Measurements from ENCODE around the gene CDC42EP4. TPM values are rescaled to one million over a fixed set of nuclear protein-coding genes. Genes with fewer than 3 reads are reported as not detected.
"Not testable (repeated sequence)": the region's sequence is repeated elsewhere in the genome, so short reads cannot be mapped to it uniquely, and the experiment has no call there.

The CDC42EP4 gene
- total RNA-seq, 5 donors from 2014 or later (not counting 1 experiment from before 2014, with no cell fraction given): 1.1 to 3.7 (median 1.3) TPM

DNA sequence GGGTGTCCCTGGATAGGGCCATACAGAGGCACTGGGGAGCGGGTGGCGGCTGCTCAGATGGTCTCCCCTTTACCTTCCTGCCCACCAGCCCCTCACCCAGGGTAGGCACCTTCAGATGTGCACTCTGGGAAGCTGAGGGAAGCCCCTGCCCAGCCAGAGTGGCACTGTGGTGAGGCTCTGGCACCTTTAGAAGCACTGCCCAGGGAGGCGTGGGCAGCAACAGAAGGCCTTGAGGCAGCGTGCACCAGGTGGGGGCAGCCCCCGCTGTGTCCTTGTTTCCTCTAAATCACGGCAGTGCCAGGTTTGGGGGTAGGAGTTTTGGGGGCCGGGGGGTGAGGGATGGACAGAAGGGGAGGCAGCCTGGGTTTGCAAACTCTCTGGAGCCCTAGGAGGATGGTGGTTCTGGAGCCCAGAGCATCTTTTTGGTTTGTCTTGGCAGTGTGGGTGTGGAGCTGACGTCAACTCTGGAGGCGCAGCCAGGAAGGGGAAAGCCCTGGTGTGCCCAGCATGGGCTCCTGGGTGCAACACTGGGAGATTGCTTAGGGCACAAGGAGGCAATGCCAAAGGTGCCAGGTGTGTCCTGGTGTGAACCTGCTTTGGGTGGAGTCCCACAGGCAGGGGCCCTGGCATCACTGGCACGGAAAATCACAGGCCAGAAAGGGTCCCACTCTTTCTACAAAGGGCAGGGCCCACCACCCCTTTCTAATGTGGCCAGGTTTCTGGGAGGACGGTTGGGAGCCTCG, 23.1 kb upstream of the CDC42EP4 start:
- no peaks in the 10 kb centered on the region for H3K4me1 Mint-ChIP-seq
- H3K27me3 ChIP-seq (replicated peaks in 1 of 2; ENCODE audit: control insufficient read depth in 2 of 2, extremely low read depth in 1 of 2, insufficient read depth in 2 of 2, low read length in 1 of 2): peaks cover 0 to 3% of the 10 kb centered on the region in 2 experiments
- no peaks in the 10 kb centered on the region for H3K36me3 ChIP-seq (ENCODE audit: control insufficient read depth in 2 of 2, extremely low read depth in 1 of 2, insufficient read depth in 1 of 2, low read length in 1 of 2)
- WGBS (ENCODE audit: insufficient coverage): 71% methylated on average over 11 of the region's 12 CpGs
- POLR2A ChIA-PET: no interaction called here
- H3K4me3 ChIP-seq (ENCODE audit: control insufficient read depth in 1 of 2, extremely low read depth in 1 of 2, low read length in 1 of 2): no peak overlapping the region
- no peaks in the 10 kb centered on the region for H3K4me1 ChIP-seq (ENCODE audit: control insufficient read depth in 1 of 2, extremely low read depth in 1 of 2, insufficient read depth in 2 of 2, low read length in 2 of 2)
- no peak for ATAC-seq (replicated peaks in 1 of 4)
- H3K9me3 Mint-ChIP-seq: no peaks in the 10 kb centered on the region
- CTCF ChIA-PET: no interaction called here
- no peak overlapping the region for H3K27ac ChIP-seq (ENCODE audit: low read length)
- no peak overlapping the region for H3K4me3 Mint-ChIP-seq
- no peak for DNase-seq
- H3K36me3 Mint-ChIP-seq: no peaks in the 10 kb centered on the region
- H3K27ac Mint-ChIP-seq: no peak overlapping the region
- H3K9me3 ChIP-seq: no peaks in the 10 kb centered on the region
- H3K27me3 Mint-ChIP-seq: peaks cover 2 to 4% of the 10 kb centered on the region in 2 donors

DNA sequence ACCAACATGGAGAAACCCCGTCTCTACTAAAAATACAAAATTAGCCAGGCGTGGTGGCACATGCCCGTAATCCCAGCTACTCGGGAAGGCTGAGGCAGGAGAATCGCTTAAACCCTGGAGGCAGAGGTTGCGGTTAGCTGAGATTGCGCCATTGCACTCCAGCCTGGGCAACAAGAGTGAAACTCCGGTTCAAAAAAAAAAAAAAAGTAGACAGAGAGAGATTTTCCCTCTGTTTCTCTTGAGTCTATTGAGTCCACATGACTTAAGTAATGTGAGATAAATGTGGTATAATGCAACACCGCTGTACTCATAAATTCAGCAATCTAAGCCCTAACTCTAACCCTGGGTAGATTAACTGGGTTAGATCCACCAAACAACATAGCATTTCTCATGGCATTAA, 21.6 kb upstream of the CDC42EP4 start:
- CTCF ChIA-PET; POLR2A ChIA-PET; H3K36me3 Mint-ChIP-seq; H3K9me3 Mint-ChIP-seq; H3K36me3 ChIP-seq (ENCODE audit: control insufficient read depth in 2 of 2, extremely low read depth in 1 of 2, insufficient read depth in 1 of 2, low read length in 1 of 2); H3K4me1 ChIP-seq (ENCODE audit: control insufficient read depth in 1 of 2, extremely low read depth in 1 of 2, insufficient read depth in 2 of 2, low read length in 2 of 2); H3K4me3 ChIP-seq (ENCODE audit: control insufficient read depth in 1 of 2, extremely low read depth in 1 of 2, low read length in 1 of 2); H3K4me3 Mint-ChIP-seq; H3K4me1 Mint-ChIP-seq; ATAC-seq (replicated peaks in 1 of 4); DNase-seq; H3K27me3 Mint-ChIP-seq; H3K27ac Mint-ChIP-seq; H3K27ac ChIP-seq (ENCODE audit: low read length); H3K9me3 ChIP-seq: not testable (repeated sequence)
- H3K27me3 ChIP-seq (replicated peaks in 1 of 2; ENCODE audit: control insufficient read depth in 2 of 2, extremely low read depth in 1 of 2, insufficient read depth in 2 of 2, low read length in 1 of 2): peaks cover 0 to 12% of the 10 kb centered on the region in 2 experiments
- WGBS (ENCODE audit: insufficient coverage): 98% methylated on average over 7 of the region's 9 CpGs

DNA sequence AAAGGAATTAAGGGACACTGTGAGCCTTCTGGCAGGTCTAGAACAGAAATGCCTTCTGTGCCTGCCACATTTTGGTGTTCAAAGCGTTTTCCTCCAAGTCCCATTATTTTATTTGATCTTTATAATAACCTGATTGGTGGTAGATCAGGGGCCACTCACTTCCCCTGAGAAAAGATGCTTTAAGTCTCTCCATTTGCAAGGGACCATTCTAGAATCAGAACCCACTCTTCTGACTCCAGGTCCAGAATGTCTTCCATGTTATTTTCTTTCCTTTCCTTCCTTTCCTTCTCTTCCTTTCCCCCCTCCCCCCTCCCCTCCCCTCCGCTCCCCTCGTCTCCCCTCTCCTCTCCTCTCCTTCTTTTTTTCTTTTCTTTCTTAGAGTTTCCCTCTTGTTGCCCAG, 19.3 kb upstream of the CDC42EP4 start:
- Histone ChIP-seq H3K4me1 (ENCODE audit: control insufficient read depth in 1 of 2, extremely low read depth in 1 of 2, insufficient read depth in 2 of 2, low read length in 2 of 2) (no peaks in the 10 kb centered on the region), H3K27me3 (replicated peaks in 1 of 2; ENCODE audit: control insufficient read depth in 2 of 2, extremely low read depth in 1 of 2, insufficient read depth in 2 of 2, low read length in 1 of 2) (peaks cover 0 to 13% of the 10 kb centered on the region in 2 experiments), H3K36me3 (ENCODE audit: control insufficient read depth in 2 of 2, extremely low read depth in 1 of 2, insufficient read depth in 1 of 2, low read length in 1 of 2) (no peaks in the 10 kb centered on the region), H3K27ac (ENCODE audit: low read length) (no peak overlapping the region), H3K4me3 (ENCODE audit: control insufficient read depth in 1 of 2, extremely low read depth in 1 of 2, low read length in 1 of 2) (no peak overlapping the region), H3K9me3 (no peaks in the 10 kb centered on the region)
- Mint-ChIP-seq H3K4me1 (no peaks in the 10 kb centered on the region), H3K27me3 (peaks cover 11 to 16% of the 10 kb centered on the region in 2 donors), H3K9me3 (no peaks in the 10 kb centered on the region), H3K36me3 (no peaks in the 10 kb centered on the region), H3K27ac (no peak overlapping the region), H3K4me3 (no peak overlapping the region)
- WGBS (ENCODE audit: insufficient coverage): no CpG with 5 or more reads among the region's 3 CpGs
- ATAC-seq (replicated peaks in 1 of 4): no peak
- DNase-seq: no peak
- ChIA-PET POLR2A (no interaction called here), CTCF (interaction anchor here in 1 of 2 donors (0.6 kb wide), 1 partner anchor 436 kb away, joined by 3 read pairs; no protein-coding TSS in a partner anchor)

DNA sequence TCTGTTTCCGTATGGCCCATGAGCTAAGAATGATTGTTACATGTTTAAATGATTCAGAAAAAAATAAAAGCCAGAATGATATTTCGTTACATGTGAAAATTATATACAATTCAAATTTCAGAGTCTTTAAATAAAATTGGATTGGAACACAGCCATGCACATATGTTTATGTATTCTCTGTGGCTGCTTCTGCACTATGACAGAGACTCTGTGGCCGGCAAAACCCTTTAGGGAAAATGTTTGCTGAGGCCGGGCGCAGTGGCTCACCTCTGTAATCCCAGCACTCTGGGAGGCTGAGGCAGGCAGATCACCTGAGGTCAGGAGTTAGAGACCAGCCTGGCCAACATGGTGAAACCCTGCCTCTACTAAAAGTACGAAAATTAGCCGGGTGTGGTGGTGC, 15.9 kb upstream of the CDC42EP4 start:
- no peaks in the 10 kb centered on the region for H3K4me1 Mint-ChIP-seq
- Histone ChIP-seq H3K4me3 (ENCODE audit: control insufficient read depth in 1 of 2, extremely low read depth in 1 of 2, low read length in 1 of 2) (no peak overlapping the region), H3K27ac (ENCODE audit: low read length) (no peak overlapping the region), H3K27me3 (replicated peaks in 1 of 2; ENCODE audit: control insufficient read depth in 2 of 2, extremely low read depth in 1 of 2, insufficient read depth in 2 of 2, low read length in 1 of 2) (peaks cover 0 to 29% of the 10 kb centered on the region in 2 experiments), H3K36me3 (ENCODE audit: control insufficient read depth in 2 of 2, extremely low read depth in 1 of 2, insufficient read depth in 1 of 2, low read length in 1 of 2) (no peaks in the 10 kb centered on the region), H3K4me1 (ENCODE audit: control insufficient read depth in 1 of 2, extremely low read depth in 1 of 2, insufficient read depth in 2 of 2, low read length in 2 of 2) (no peaks in the 10 kb centered on the region), H3K9me3 (no peaks in the 10 kb centered on the region)
- H3K27ac Mint-ChIP-seq: no peak overlapping the region
- 94% methylated on average over 5 of the region's 7 CpGs for WGBS (ENCODE audit: insufficient coverage)
- peaks cover 20 to 24% of the 10 kb centered on the region in 2 donors for H3K27me3 Mint-ChIP-seq
- ChIA-PET POLR2A (no interaction called here), CTCF (no interaction called here)
- peaks cover 0 to 2% (median 0%) of the 10 kb centered on the region in 3 donors for H3K9me3 Mint-ChIP-seq
- H3K36me3 Mint-ChIP-seq: no peaks in the 10 kb centered on the region
- ATAC-seq (replicated peaks in 1 of 4) (no peak), DNase-seq (no peak)
- no peak overlapping the region for H3K4me3 Mint-ChIP-seq

DNA sequence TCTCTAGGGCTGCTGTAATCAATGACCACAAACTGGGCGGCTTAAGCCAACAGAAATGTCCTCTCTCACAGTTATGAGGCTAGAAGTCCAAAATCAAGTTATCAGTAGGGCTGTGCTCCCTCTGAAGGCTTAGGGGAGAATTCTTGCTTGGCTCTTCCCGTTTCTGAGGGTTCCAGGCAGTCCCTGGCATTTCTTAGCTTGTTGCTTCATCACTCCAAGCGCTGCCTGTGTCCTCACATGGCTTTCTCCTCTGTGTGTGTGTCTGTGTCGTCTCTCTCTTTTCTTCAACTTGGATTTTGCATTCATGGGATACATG, 13.7 kb upstream of the CDC42EP4 start:
- Mint-ChIP-seq H3K36me3 (no peaks in the 10 kb centered on the region), H3K27me3 (peaks cover 15 to 22% of the 10 kb centered on the region in 2 donors), H3K9me3 (peaks cover 0 to 4% (median 0%) of the 10 kb centered on the region in 3 donors), H3K4me1 (no peaks in the 10 kb centered on the region), H3K4me3 (no peak overlapping the region), H3K27ac (no peak overlapping the region)
- WGBS (ENCODE audit: insufficient coverage): no CpG with 5 or more reads among the region's 4 CpGs
- Histone ChIP-seq H3K9me3 (no peaks in the 10 kb centered on the region), H3K4me3 (ENCODE audit: control insufficient read depth in 1 of 2, extremely low read depth in 1 of 2, low read length in 1 of 2) (no peak overlapping the region), H3K36me3 (ENCODE audit: control insufficient read depth in 2 of 2, extremely low read depth in 1 of 2, insufficient read depth in 1 of 2, low read length in 1 of 2) (no peaks in the 10 kb centered on the region), H3K27ac (ENCODE audit: low read length) (no peak overlapping the region), H3K4me1 (ENCODE audit: control insufficient read depth in 1 of 2, extremely low read depth in 1 of 2, insufficient read depth in 2 of 2, low read length in 2 of 2) (no peaks in the 10 kb centered on the region), H3K27me3 (replicated peaks in 1 of 2; ENCODE audit: control insufficient read depth in 2 of 2, extremely low read depth in 1 of 2, insufficient read depth in 2 of 2, low read length in 1 of 2) (peaks cover 0 to 29% of the 10 kb centered on the region in 2 experiments)
- DNase-seq (no peak), ATAC-seq (replicated peaks in 1 of 4) (no peak)
- POLR2A ChIA-PET: no interaction called here
- CTCF ChIA-PET: no interaction called here

DNA sequence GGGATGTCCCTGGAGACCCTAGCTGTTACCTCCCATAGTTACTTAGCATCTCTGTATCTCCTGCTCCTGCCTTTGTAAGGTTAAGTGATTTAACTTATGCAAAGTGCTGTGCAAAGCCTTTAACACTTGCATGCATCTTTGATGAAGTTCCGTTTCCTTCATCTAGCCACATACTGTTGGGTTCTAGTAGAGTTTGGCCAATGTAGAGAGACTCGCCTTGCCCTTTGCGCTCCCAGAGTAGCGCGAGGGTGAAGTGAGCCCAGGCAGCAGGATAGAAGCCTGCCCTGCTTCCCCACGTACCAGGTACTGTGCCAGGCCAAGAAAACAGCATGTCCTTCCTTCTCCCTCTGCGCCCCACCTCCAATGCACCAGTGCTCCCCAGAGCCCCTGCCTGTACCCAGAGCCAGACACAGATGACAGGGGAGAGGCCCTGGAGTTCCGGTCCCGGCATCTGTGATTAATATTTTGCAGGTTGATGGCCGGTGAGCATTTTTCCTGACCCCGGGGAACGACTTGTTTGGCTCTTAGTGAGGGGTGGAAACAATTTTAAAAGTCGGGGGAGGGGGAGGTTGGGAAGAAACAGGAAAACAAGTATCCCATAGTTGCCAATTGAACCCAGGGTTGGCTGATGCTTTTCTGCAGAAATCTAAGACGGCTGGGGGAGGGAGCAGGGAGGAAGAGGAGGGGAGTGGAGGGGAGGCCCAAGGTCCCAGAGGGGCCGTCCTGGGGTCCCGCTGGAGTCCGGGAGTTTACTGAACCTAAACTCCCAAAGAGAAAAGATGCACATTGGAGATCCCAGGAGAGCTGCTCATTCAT, 13.1 kb upstream of the CDC42EP4 start:
- Histone ChIP-seq H3K27ac (ENCODE audit: low read length) (no peak overlapping the region), H3K4me1 (ENCODE audit: control insufficient read depth in 1 of 2, extremely low read depth in 1 of 2, insufficient read depth in 2 of 2, low read length in 2 of 2) (no peaks in the 10 kb centered on the region), H3K9me3 (no peaks in the 10 kb centered on the region), H3K4me3 (ENCODE audit: control insufficient read depth in 1 of 2, extremely low read depth in 1 of 2, low read length in 1 of 2) (no peak overlapping the region), H3K27me3 (replicated peaks in 1 of 2; ENCODE audit: control insufficient read depth in 2 of 2, extremely low read depth in 1 of 2, insufficient read depth in 2 of 2, low read length in 1 of 2) (peaks cover 0 to 27% of the 10 kb centered on the region in 2 experiments), H3K36me3 (ENCODE audit: control insufficient read depth in 2 of 2, extremely low read depth in 1 of 2, insufficient read depth in 1 of 2, low read length in 1 of 2) (no peaks in the 10 kb centered on the region)
- Mint-ChIP-seq H3K27ac (no peak overlapping the region), H3K27me3 (peaks cover 15 to 22% of the 10 kb centered on the region in 2 donors), H3K4me3 (no peak overlapping the region), H3K9me3 (peaks cover 0 to 4% (median 0%) of the 10 kb centered on the region in 3 donors), H3K36me3 (no peaks in the 10 kb centered on the region), H3K4me1 (no peaks in the 10 kb centered on the region)
- ChIA-PET POLR2A (no interaction called here), CTCF (no interaction called here)
- no peak for DNase-seq
- ATAC-seq (replicated peaks in 1 of 4): no peak
- WGBS (ENCODE audit: insufficient coverage): 74% methylated on average over 11 of the region's 17 CpGs
